ENCODE data around the gene FFAR1.

The FFAR1 gene

GRCh38 chr19:35395382-35396199 lies 47.9 kb downstream of the FFAR1 start:
- no peak for DNase-seq

- no peak for DNase-seq
Observed at GRCh38 chr19:35396240-35396885, 48.7 kb downstream of the FFAR1 start.

- no peak for DNase-seq
Observed at GRCh38 chr19:35397064-35397463, 49.4 kb downstream of the FFAR1 start.
